Mesenchymal stem cell (in vitro differentiated cells and primary cell): ENCODE data around the gene KBTBD4.
"Not testable (repeated sequence)": the region's sequence is repeated elsewhere in the genome, so short reads cannot be mapped to it uniquely, and the experiment has no call there.

ENCODE experiments used
- DNase-seq: peaks from one replicate; pipeline ENCODE4 v3.0.0-alpha.2; 2013
- H2AFZ ChIP-seq: one replicate; pipeline ENCODE4 v1.6.1; 2013; ENCODE audit warnings: low read depth, mild to moderate bottlenecking, control low read depth, inconsistent platforms, low read length, moderate library complexity
- H2AK5ac ChIP-seq: 2 replicates; pipeline ENCODE4 v1.6.1; 2013; ENCODE audit warnings: low read length, moderate library complexity, mild to moderate bottlenecking, inconsistent platforms; ENCODE audit not compliant: severe bottlenecking
- H2BK120ac ChIP-seq: one replicate; pipeline ENCODE4 v1.6.1; 2013; ENCODE audit warnings: low read depth, mild to moderate bottlenecking, inconsistent platforms, low read length, moderate library complexity
- H2BK12ac ChIP-seq, 2 experiments: one replicate each; pipeline ENCODE4 v1.6.1; 2013; ENCODE audit warnings: inconsistent platforms in 2 of 2, low read length in 2 of 2, mild to moderate bottlenecking in 2 of 2, moderate library complexity in 2 of 2, control low read depth in 1 of 2
- H2BK15ac ChIP-seq: one replicate; pipeline ENCODE4 v1.6.1; 2013; ENCODE audit warnings: mild to moderate bottlenecking, low read depth, inconsistent platforms; ENCODE audit not compliant: poor library complexity, severe bottlenecking
- H2BK5ac ChIP-seq: 2 replicates; pipeline ENCODE4 v1.6.1; 2013; ENCODE audit warnings: low read depth, mild to moderate bottlenecking, low read length, control low read depth, inconsistent platforms; ENCODE audit not compliant: poor library complexity, severe bottlenecking
- H3K14ac ChIP-seq, 2 experiments: one replicate each; pipeline ENCODE4 v1.6.1; 2013; ENCODE audit warnings: inconsistent platforms in 2 of 2, low read length in 2 of 2, control low read depth in 1 of 2, mild to moderate bottlenecking in 1 of 2, moderate library complexity in 1 of 2
- H3K18ac ChIP-seq, 2 experiments: one replicate each; pipeline ENCODE4 v1.6.1; 2013; ENCODE audit warnings: inconsistent platforms in 2 of 2, low read length in 2 of 2, control low read depth in 1 of 2, low read depth in 1 of 2, mild to moderate bottlenecking in 1 of 2
- H3K23ac ChIP-seq, 2 experiments: one replicate each; pipeline ENCODE4 v1.6.1; 2013; ENCODE audit warnings: inconsistent platforms in 2 of 2, low read length in 2 of 2, mild to moderate bottlenecking in 2 of 2, moderate library complexity in 2 of 2, control low read depth in 1 of 2
- H3K27ac ChIP-seq: 2 replicates; pipeline ENCODE4 v1.5.1; 2013; ENCODE audit warnings: mild to moderate bottlenecking, moderate library complexity, low read length, control low read depth, inconsistent platforms; ENCODE audit not compliant: poor library complexity, severe bottlenecking
- H3K27me3 ChIP-seq, 2 experiments: 2 replicates each; pipeline versions ENCODE4 v1.6.1 to v1.7.0; 2013; ENCODE audit warnings: low read length in 2 of 2, mild to moderate bottlenecking in 2 of 2, moderate library complexity in 2 of 2, control low read depth in 1 of 2, inconsistent platforms in 1 of 2; ENCODE audit not compliant: control insufficient read depth in 1 of 2, insufficient read depth in 1 of 2
- H3K36me3 ChIP-seq, 2 experiments: 2 replicates each; pipeline versions ENCODE4 v1.6.1 to v1.7.0; 2013; ENCODE audit warnings: low read length in 2 of 2, control low read depth in 1 of 2, inconsistent platforms in 1 of 2, low read depth in 1 of 2, mild to moderate bottlenecking in 1 of 2; ENCODE audit not compliant: insufficient read depth in 2 of 2, control insufficient read depth in 1 of 2
- H3K4ac ChIP-seq, 2 experiments: one replicate each; pipeline ENCODE4 v1.6.1; 2013; ENCODE audit warnings: inconsistent platforms in 2 of 2, low read length in 2 of 2, mild to moderate bottlenecking in 2 of 2, moderate library complexity in 2 of 2, control low read depth in 1 of 2, low read depth in 1 of 2
- H3K4me1 ChIP-seq: 2 replicates; pipeline ENCODE4 v1.6.1; 2013; ENCODE audit warnings: low read depth, low read length, control low read depth; ENCODE audit not compliant: control insufficient read depth, insufficient read depth
- H3K4me2 ChIP-seq: 2 replicates; pipeline ENCODE4 v1.6.1; 2013; ENCODE audit warnings: low read length, mild to moderate bottlenecking, inconsistent platforms; ENCODE audit not compliant: poor library complexity, severe bottlenecking
- H3K4me3 ChIP-seq, 2 experiments: 2 replicates each; pipeline versions ENCODE4 v1.5.1 to v1.7.0; 2013; ENCODE audit warnings: low read length in 2 of 2, mild to moderate bottlenecking in 2 of 2, control low read depth in 1 of 2, low read depth in 1 of 2; ENCODE audit not compliant: insufficient read depth in 1 of 2
- H3K79me1 ChIP-seq: replicated peaks from 2 replicates; pipeline ENCODE4 v1.6.1; 2013; ENCODE audit warnings: mild to moderate bottlenecking, control low read depth, low read length, inconsistent platforms; ENCODE audit not compliant: poor library complexity, severe bottlenecking
- H3K9ac ChIP-seq: 2 replicates; pipeline ENCODE4 v1.7.0; 2013; ENCODE audit warnings: mild to moderate bottlenecking, low read length, moderate library complexity
- H3K9me3 ChIP-seq: 2 replicates; pipeline ENCODE4 v1.7.0; 2013; ENCODE audit warnings: mild to moderate bottlenecking, low read length; ENCODE audit not compliant: control insufficient read depth
- H4K8ac ChIP-seq: one replicate; pipeline ENCODE4 v1.6.1; 2013; ENCODE audit warnings: inconsistent platforms, mild to moderate bottlenecking, low read length, moderate library complexity
- H4K91ac ChIP-seq: one replicate; pipeline ENCODE4 v1.6.1; 2013; ENCODE audit warnings: mild to moderate bottlenecking, low read length, inconsistent platforms
- WGBS: methylation state at CpG from one replicate; pipeline ENCODE4 v1.1.7; 2013; ENCODE audit warnings: mixed read lengths; 5-methylcytosine and 5-hydroxymethylcytosine counted together

The KBTBD4 gene

GRCh38 chr11:47550288-47551047, 28.3 kb downstream of the KBTBD4 start:
- WGBS, result over 99% methylated on average over 7 of the region's 10 CpGs
- Histone ChIP-seq H3K9ac (peak overlapping the region; percentile 99), H3K27ac (no peak overlapping the region)

DNA sequence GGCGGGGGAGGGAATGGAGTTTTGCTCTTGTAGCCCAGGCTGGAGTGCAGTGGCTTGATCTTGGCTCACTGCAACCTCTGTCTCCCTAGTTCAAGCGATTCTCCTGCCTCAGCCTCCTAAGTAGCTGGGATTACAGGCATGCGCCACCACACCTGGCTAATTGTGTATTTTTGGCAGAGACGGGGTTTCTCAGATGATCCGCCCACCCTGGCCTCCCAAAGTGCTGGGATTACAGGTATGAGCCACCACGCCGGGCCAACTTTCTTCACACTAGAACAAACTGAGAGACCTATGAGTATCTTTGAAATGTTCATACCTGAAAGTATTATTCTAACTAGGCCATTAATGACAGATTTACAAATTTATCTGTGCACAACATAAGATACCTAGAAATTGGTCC, 32.5 kb downstream of the KBTBD4 start:
- H2BK5ac ChIP-seq, H3K27ac ChIP-seq, H4K91ac ChIP-seq, H3K9me3 ChIP-seq, H3K27me3 ChIP-seq, H2BK12ac ChIP-seq, H3K4me2 ChIP-seq, H3K4me3 ChIP-seq, H3K14ac ChIP-seq, H3K9ac ChIP-seq, H4K8ac ChIP-seq, H2AK5ac ChIP-seq, H2AFZ ChIP-seq, H2BK15ac ChIP-seq, DNase-seq, H3K4me1 ChIP-seq, H3K18ac ChIP-seq, H3K23ac ChIP-seq, H3K79me1 ChIP-seq, H2BK120ac ChIP-seq, H3K4ac ChIP-seq: not testable (repeated sequence)
- WGBS, result 100% methylated on average over 3 of the region's 7 CpGs
- H3K36me3 ChIP-seq, result peaks cover 4 to 14% of the 10 kb centered on the region in 2 experiments

More at GRCh38 chr11:47550288-47551047, 28.3 kb downstream of the KBTBD4 start:
- H3K4me3 ChIP-seq, result peak overlapping the region in 1 of 2 experiments; percentile 97
- no peak overlapping the region for H4K91ac ChIP-seq
- no peak overlapping the region for H2AK5ac ChIP-seq
- no peaks in the 10 kb centered on the region for H3K79me1 ChIP-seq
- H2AFZ ChIP-seq, result no peak overlapping the region
- H3K4me1 ChIP-seq, result peaks cover 7% of the 10 kb centered on the region
- no peak overlapping the region for H3K4me2 ChIP-seq
- H2BK15ac ChIP-seq, result no peak overlapping the region
- no peak overlapping the region for H3K18ac ChIP-seq
- H3K4ac ChIP-seq, result no peak overlapping the region
- DNase-seq, result peak; percentile 10
- no peak overlapping the region for H4K8ac ChIP-seq
- no peak overlapping the region for H3K23ac ChIP-seq
- no peaks in the 10 kb centered on the region for H3K9me3 ChIP-seq
- no peak overlapping the region for H2BK120ac ChIP-seq
- no peak overlapping the region for H2BK5ac ChIP-seq
- no peaks in the 10 kb centered on the region for H3K27me3 ChIP-seq
- no peak overlapping the region for H2BK12ac ChIP-seq
- H3K36me3 ChIP-seq, result peaks cover 6 to 7% of the 10 kb centered on the region in 2 experiments
- H3K14ac ChIP-seq, result no peak overlapping the region

GRCh38 chr11:47545298-47545697, 33.5 kb downstream of the KBTBD4 start:
- H3K14ac ChIP-seq, result no peak overlapping the region
- no peak overlapping the region for H3K23ac ChIP-seq
- no peak overlapping the region for H3K18ac ChIP-seq
- H3K36me3 ChIP-seq, result peaks cover 2 to 13% of the 10 kb centered on the region in 2 experiments
- H2BK120ac ChIP-seq, result no peak overlapping the region
- no peak overlapping the region for H3K4me2 ChIP-seq
- H3K4me1 ChIP-seq, result peaks cover 9% of the 10 kb centered on the region
- no peak overlapping the region for H3K4me3 ChIP-seq
- 100% methylated on average over 3 of the region's 6 CpGs for WGBS
- no peak overlapping the region for H3K4ac ChIP-seq
- H4K91ac ChIP-seq, result no peak overlapping the region
- no peak overlapping the region for H2BK15ac ChIP-seq
- H3K79me1 ChIP-seq, result no peaks in the 10 kb centered on the region
- H3K9me3 ChIP-seq, result no peaks in the 10 kb centered on the region
- no peak overlapping the region for H2AK5ac ChIP-seq
- H3K27me3 ChIP-seq, result no peaks in the 10 kb centered on the region
- no peak overlapping the region for H3K27ac ChIP-seq
- no peak for DNase-seq
- no peak overlapping the region for H3K9ac ChIP-seq
- no peak overlapping the region for H2BK5ac ChIP-seq
- no peak overlapping the region for H2BK12ac ChIP-seq
- no peak overlapping the region for H2AFZ ChIP-seq
- no peak overlapping the region for H4K8ac ChIP-seq

DNA sequence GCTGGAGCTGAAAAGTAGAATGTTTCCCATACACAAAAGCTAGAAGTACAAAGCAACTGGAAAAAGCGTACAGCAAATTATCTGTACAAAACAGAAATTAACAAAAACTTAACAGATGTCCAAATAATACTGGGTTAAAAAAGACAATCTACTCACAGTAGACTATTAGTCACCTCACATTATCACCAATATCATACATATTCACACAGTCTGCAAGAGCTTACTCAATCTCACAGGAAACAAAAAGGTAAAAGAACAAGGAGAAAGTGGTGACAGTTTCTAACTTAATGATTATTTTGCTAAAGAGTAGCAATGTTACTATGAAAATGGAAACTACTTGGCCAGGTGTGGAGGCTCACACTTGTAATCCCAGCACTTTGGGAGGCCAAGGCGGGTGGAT, 37.7 kb downstream of the KBTBD4 start:
- Histone ChIP-seq H3K14ac (no peak overlapping the region), H3K23ac (no peak overlapping the region), H2BK5ac (no peak overlapping the region), H2AFZ (no peak overlapping the region), H3K9me3 (no peaks in the 10 kb centered on the region), H2BK12ac (no peak overlapping the region), H2AK5ac (no peak overlapping the region), H2BK15ac (no peak overlapping the region), H3K27me3 (no peaks in the 10 kb centered on the region), H3K27ac (no peak overlapping the region), H4K8ac (no peak overlapping the region), H3K4me2 (no peak overlapping the region), H2BK120ac (no peak overlapping the region), H3K36me3 (peaks cover 0 to 12% of the 10 kb centered on the region in 2 experiments), H3K4me3 (no peak overlapping the region), H3K79me1 (no peaks in the 10 kb centered on the region), H3K18ac (no peak overlapping the region), H3K4me1 (peaks cover 9% of the 10 kb centered on the region), H4K91ac (no peak overlapping the region), H3K4ac (no peak overlapping the region), H3K9ac (no peak overlapping the region)
- WGBS, result 100% methylated on average over 2 of the region's 2 CpGs
- DNase-seq, result no peak
